ENCODE measurements around the gene SLC23A2. TPM values are rescaled to one million over a fixed set of nuclear protein-coding genes. Genes with fewer than 3 reads are reported as not detected.
"Not testable (repeated sequence)": the region's sequence is repeated elsewhere in the genome, so short reads cannot be mapped to it uniquely, and the experiment has no call there.

SLC23A2 gene
- total RNA-seq, 1 donor from 2014 or later = 19.2 TPM

GRCh38 chr20:5031206-5031557, 29.9 kb upstream of the SLC23A2 start:
- H3K27ac ChIP-seq = no peak overlapping the region
- H3K36me3 ChIP-seq = no peaks in the 10 kb centered on the region
- H3K27me3 ChIP-seq (ENCODE audit: low read depth) = no peaks in the 10 kb centered on the region
- no peaks in the 10 kb centered on the region for H3K4me1 ChIP-seq
- no peak for ATAC-seq
- H3K4me3 ChIP-seq = no peak overlapping the region
- intact Hi-C loops (cut with DNase I) = no loop called here
- DNase-seq = no peak
- no peak for TF ChIP-seq CTCF (IDR thresholded peaks at IDR 0.05)
- H3K9me3 ChIP-seq = no peaks in the 10 kb centered on the region

- no peak for DNase-seq
- Histone ChIP-seq H3K36me3 (no peaks in the 10 kb centered on the region), H3K9me3 (no peaks in the 10 kb centered on the region), H3K27me3 (ENCODE audit: low read depth) (no peaks in the 10 kb centered on the region), H3K27ac (no peak overlapping the region), H3K4me3 (no peak overlapping the region), H3K4me1 (no peaks in the 10 kb centered on the region)
- ATAC-seq = no peak
- intact Hi-C loops (cut with DNase I) = no loop called here
- no peak for TF ChIP-seq CTCF (IDR thresholded peaks at IDR 0.05)
These were observed 29.3 kb upstream of the SLC23A2 start for GRCh38 chr20:5030348-5031205.

- H3K4me3 ChIP-seq; DNase-seq; H3K27ac ChIP-seq; H3K9me3 ChIP-seq; H3K36me3 ChIP-seq; intact Hi-C loops (cut with DNase I); ATAC-seq; H3K4me1 ChIP-seq; H3K27me3 ChIP-seq (ENCODE audit: low read depth): not testable (repeated sequence)
These were observed 27.1 kb upstream of the SLC23A2 start for GRCh38 chr20:5028258-5029059.

- no peak for ATAC-seq
These were observed 23.7 kb upstream of the SLC23A2 start for GRCh38 chr20:5024982-5025381.

GRCh38 chr20:5024103-5024502, 22.8 kb upstream of the SLC23A2 start:
- Histone ChIP-seq H3K4me3 (no peak overlapping the region), H3K36me3 (no peaks in the 10 kb centered on the region), H3K4me1 (no peaks in the 10 kb centered on the region), H3K27me3 (ENCODE audit: low read depth) (no peaks in the 10 kb centered on the region), H3K27ac (no peak overlapping the region), H3K9me3 (no peaks in the 10 kb centered on the region)
- DNase-seq (no peak), ATAC-seq (no peak)
- intact Hi-C loops (cut with DNase I) = no loop called here
- TF ChIP-seq CTCF (IDR thresholded peaks at IDR 0.05) = no peak

More at GRCh38 chr20:5024982-5025381, 23.7 kb upstream of the SLC23A2 start:
- no peaks in the 10 kb centered on the region for H3K9me3 ChIP-seq
- H3K27me3 ChIP-seq (ENCODE audit: low read depth) = no peaks in the 10 kb centered on the region
- H3K36me3 ChIP-seq = no peaks in the 10 kb centered on the region
- intact Hi-C loops (cut with DNase I) = no loop called here
- no peak overlapping the region for H3K27ac ChIP-seq
- TF ChIP-seq CTCF (IDR thresholded peaks at IDR 0.05) = no peak
- no peak overlapping the region for H3K4me3 ChIP-seq
- no peaks in the 10 kb centered on the region for H3K4me1 ChIP-seq
- DNase-seq = no peak

- H3K27ac ChIP-seq; DNase-seq; ATAC-seq; H3K4me3 ChIP-seq; H3K4me1 ChIP-seq; intact Hi-C loops (cut with DNase I); H3K27me3 ChIP-seq (ENCODE audit: low read depth); H3K9me3 ChIP-seq; H3K36me3 ChIP-seq: not testable (repeated sequence)
These were observed 21.9 kb upstream of the SLC23A2 start for GRCh38 chr20:5023171-5023570.

Measured in lower lobe of right lung (tissue), 2 donors.